Activated CD4-positive, alpha-beta T cell treated with anti-CD3 and anti-CD28 coated beads, Interleukin-2, amount 10 ng/mL, durations not matched to agents 24 days and 14 days (primary cell): Measurements from ENCODE around the gene SDCBP2. TPM values are rescaled to one million over a fixed set of nuclear protein-coding genes. Genes with fewer than 3 reads are reported as not detected.
A peak's percentile ranks its signal among the peaks of the same experiment; 100 is the strongest.

Source experiments
- DNase-seq: peaks from one replicate; pipeline ENCODE4 v3.0.0; 2022
- H3K27ac Mint-ChIP-seq: one replicate; pipeline ENCODE4 v1.8.0; 2022; ENCODE audit warnings: mild to moderate bottlenecking, mixed read lengths
- H3K27me3 Mint-ChIP-seq: one replicate; pipeline ENCODE4 v1.8.0; 2022; ENCODE audit warnings: mixed read lengths
- H3K36me3 Mint-ChIP-seq: one replicate; pipeline ENCODE4 v1.8.0; 2022; ENCODE audit warnings: low read depth, mild to moderate bottlenecking, mixed read lengths
- H3K4me1 Mint-ChIP-seq: one replicate; pipeline ENCODE4 v1.8.0; 2021; ENCODE audit warnings: mixed read lengths
- H3K4me3 Mint-ChIP-seq: one replicate; pipeline ENCODE4 v1.8.0; 2022; ENCODE audit warnings: mild to moderate bottlenecking, moderate library complexity, mixed read lengths
- H3K9me3 Mint-ChIP-seq: one replicate; pipeline ENCODE4 v1.8.0; 2021; ENCODE audit warnings: mixed read lengths
- intact Hi-C: fragments of 100-400 bp; cut with micrococcal nuclease; formaldehyde crosslinking; loops from one replicate; pipeline ENCODE4 v1.15.1; 2023
- total RNA-seq: library from RNA; stranded (reverse); gene quantifications from 2 replicates; pipeline ENCODE4 v1.2.3, GENCODE V29; 2022

The SDCBP2 gene
- 2.0 and 3.0 TPM in 2 replicates for total RNA-seq

GRCh38 chr20:1328680-1329330 lies at the start of gene SDCBP2:
TSS of gene SDCBP2 (minus strand) at chr20:1329139. CDS start at chr20:1320416, 8,723 bp downstream.
- intact Hi-C loops: loop anchor here (10.0 kb wide), 1 partner anchor 104 kb away; the partner anchor contains the start of gene RAD21L1
- no peak for DNase-seq
- H3K9me3 Mint-ChIP-seq: no peaks in the 10 kb centered on the region
- peak within 1 kb of the TSS; percentile 45 for H3K4me3 Mint-ChIP-seq
- peaks cover 25% of the 10 kb centered on the region for H3K36me3 Mint-ChIP-seq
- peak within 1 kb of the TSS; percentile 89 for H3K27ac Mint-ChIP-seq
- peaks cover 44% of the 10 kb centered on the region for H3K4me1 Mint-ChIP-seq
- H3K27me3 Mint-ChIP-seq: no peaks in the 10 kb centered on the region

GRCh38 chr20:1378735-1379125 lies 49.8 kb upstream of the SDCBP2 start:
- intact Hi-C loops: no loop called here
- Mint-ChIP-seq H3K4me1 (peaks cover 85% of the 10 kb centered on the region), H3K36me3 (peaks cover 40% of the 10 kb centered on the region), H3K4me3 (no peak overlapping the region), H3K27me3 (no peaks in the 10 kb centered on the region), H3K9me3 (no peaks in the 10 kb centered on the region), H3K27ac (peak overlapping the region; percentile 14)
- DNase-seq: no peak

GRCh38 chr20:1377984-1378734 lies 49.2 kb upstream of the SDCBP2 start:
- DNase-seq: no peak
- Mint-ChIP-seq H3K27me3 (no peaks in the 10 kb centered on the region), H3K36me3 (peaks cover 44% of the 10 kb centered on the region), H3K9me3 (no peaks in the 10 kb centered on the region), H3K4me1 (peaks cover 86% of the 10 kb centered on the region), H3K4me3 (peak overlapping the region; percentile 53), H3K27ac (peak overlapping the region; percentile 82)
- intact Hi-C loops: loop anchor here (1.0 kb wide), 2 partner anchors 14 to 53 kb away; no protein-coding TSS in a partner anchor

GRCh38 chr20:1377341-1377871 lies 48.5 kb upstream of the SDCBP2 start:
- peak overlapping the region; percentile 82 for H3K27ac Mint-ChIP-seq
- H3K4me3 Mint-ChIP-seq: peak overlapping the region; percentile 65
- peaks cover 47% of the 10 kb centered on the region for H3K36me3 Mint-ChIP-seq
- no peaks in the 10 kb centered on the region for H3K27me3 Mint-ChIP-seq
- H3K4me1 Mint-ChIP-seq: peaks cover 82% of the 10 kb centered on the region
- no peak for DNase-seq
- intact Hi-C loops: loop anchor here (1.0 kb wide), 2 partner anchors 13 to 52 kb away; no protein-coding TSS in a partner anchor
- no peaks in the 10 kb centered on the region for H3K9me3 Mint-ChIP-seq

- no peak for DNase-seq
- Mint-ChIP-seq H3K4me1 (peaks cover 84% of the 10 kb centered on the region), H3K27me3 (no peaks in the 10 kb centered on the region), H3K4me3 (peak overlapping the region; percentile 65), H3K9me3 (no peaks in the 10 kb centered on the region), H3K36me3 (peaks cover 50% of the 10 kb centered on the region), H3K27ac (peak overlapping the region; percentile 82)
- intact Hi-C loops: loop anchor here (1.0 kb wide), 2 partner anchors 12 to 51 kb away; no protein-coding TSS in a partner anchor
Measured at GRCh38 chr20:1376408-1377270, 47.7 kb upstream of the SDCBP2 start.

- Mint-ChIP-seq H3K36me3 (peaks cover 56% of the 10 kb centered on the region), H3K4me3 (peak overlapping the region; percentile 7), H3K27ac (peak overlapping the region; percentile 61), H3K27me3 (no peaks in the 10 kb centered on the region), H3K9me3 (no peaks in the 10 kb centered on the region), H3K4me1 (peaks cover 83% of the 10 kb centered on the region)
- intact Hi-C loops: no loop called here
- no peak for DNase-seq
Measured at GRCh38 chr20:1376007-1376406, 47.1 kb upstream of the SDCBP2 start.

- no peak overlapping the region for H3K4me3 Mint-ChIP-seq
- peak overlapping the region; percentile 61 for H3K27ac Mint-ChIP-seq
- no peak for DNase-seq
- intact Hi-C loops: no loop called here
- peaks cover 59% of the 10 kb centered on the region for H3K36me3 Mint-ChIP-seq
- H3K4me1 Mint-ChIP-seq: peaks cover 79% of the 10 kb centered on the region
- no peaks in the 10 kb centered on the region for H3K9me3 Mint-ChIP-seq
- no peaks in the 10 kb centered on the region for H3K27me3 Mint-ChIP-seq
Measured at GRCh38 chr20:1375515-1375914, 46.6 kb upstream of the SDCBP2 start.

GRCh38 chr20:1374246-1374645 lies 45.3 kb upstream of the SDCBP2 start:
- Mint-ChIP-seq H3K36me3 (peaks cover 60% of the 10 kb centered on the region), H3K4me3 (no peak overlapping the region), H3K9me3 (no peaks in the 10 kb centered on the region), H3K27me3 (no peaks in the 10 kb centered on the region), H3K27ac (no peak overlapping the region), H3K4me1 (peaks cover 72% of the 10 kb centered on the region)
- no peak for DNase-seq
- intact Hi-C loops: no loop called here

- Mint-ChIP-seq H3K27me3 (no peaks in the 10 kb centered on the region), H3K4me1 (peaks cover 72% of the 10 kb centered on the region), H3K27ac (no peak overlapping the region), H3K36me3 (peaks cover 61% of the 10 kb centered on the region), H3K9me3 (no peaks in the 10 kb centered on the region), H3K4me3 (no peak overlapping the region)
- no peak for DNase-seq
- intact Hi-C loops: no loop called here
Measured at GRCh38 chr20:1373614-1374013, 44.7 kb upstream of the SDCBP2 start.

- Mint-ChIP-seq H3K27ac (no peak overlapping the region), H3K36me3 (peaks cover 64% of the 10 kb centered on the region), H3K9me3 (no peaks in the 10 kb centered on the region), H3K4me1 (peaks cover 68% of the 10 kb centered on the region), H3K4me3 (no peak overlapping the region), H3K27me3 (no peaks in the 10 kb centered on the region)
- no peak for DNase-seq
- intact Hi-C loops: no loop called here
Measured at GRCh38 chr20:1373036-1373435, 44.1 kb upstream of the SDCBP2 start.

GRCh38 chr20:1371830-1372539 lies 43.0 kb upstream of the SDCBP2 start:
- peak; percentile 51 for DNase-seq
- Mint-ChIP-seq H3K4me3 (no peak overlapping the region), H3K27ac (peak overlapping the region; percentile 35), H3K4me1 (peaks cover 61% of the 10 kb centered on the region), H3K27me3 (no peaks in the 10 kb centered on the region), H3K9me3 (no peaks in the 10 kb centered on the region), H3K36me3 (peaks cover 71% of the 10 kb centered on the region)
- intact Hi-C loops: no loop called here

- Mint-ChIP-seq H3K36me3 (peaks cover 70% of the 10 kb centered on the region), H3K27me3 (no peaks in the 10 kb centered on the region), H3K27ac (peak overlapping the region; percentile 17), H3K9me3 (no peaks in the 10 kb centered on the region), H3K4me3 (no peak overlapping the region), H3K4me1 (peaks cover 56% of the 10 kb centered on the region)
- DNase-seq: peak; percentile 55
- intact Hi-C loops: no loop called here
Measured at GRCh38 chr20:1371202-1371782, 42.4 kb upstream of the SDCBP2 start.
